ENCODE measurements around the gene PDSS2.

Gene PDSS2

DNA sequence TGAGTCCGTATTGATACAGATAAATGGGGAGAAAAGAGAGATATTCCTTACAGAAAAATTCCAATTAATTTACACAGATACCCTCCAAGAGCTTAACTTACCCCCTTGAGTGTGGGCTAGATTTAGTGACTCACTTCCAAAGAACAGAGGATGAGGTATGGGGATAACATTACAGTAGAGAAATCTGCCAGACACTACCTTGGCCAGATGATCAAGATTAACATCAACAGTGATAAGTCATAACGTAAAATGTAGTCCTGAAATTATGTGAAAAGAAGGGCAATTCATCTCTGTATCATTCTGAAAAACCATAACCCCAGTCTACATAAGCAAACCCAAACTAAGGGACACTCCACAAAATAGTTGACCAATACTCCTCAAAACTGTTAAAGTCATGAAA is 69.3 kb downstream of the PDSS2 start:
- H3K18ac ChIP-seq (ENCODE audit: low read length), result no peak overlapping the region
- H3K9ac ChIP-seq (ENCODE audit: low read depth, low read length, poor library complexity), result no peak overlapping the region
- H3K4me2 ChIP-seq (ENCODE audit: insufficient read depth, low read length, poor library complexity, severe bottlenecking), result no peak overlapping the region
- H2BK15ac ChIP-seq (ENCODE audit: low read length), result no peak overlapping the region
- peaks cover 3 to 7% of the 10 kb centered on the region in 2 donors for H3K9me3 ChIP-seq (replicated peaks in 1 of 2; ENCODE audit: control insufficient read depth in 2 of 2, insufficient read depth in 1 of 2, low read depth in 1 of 2, low read length in 2 of 2)
- no peaks in the 10 kb centered on the region for H3K27me3 ChIP-seq (ENCODE audit: control insufficient read depth in 3 of 3, insufficient read depth in 3 of 3, low read depth in 1 of 3, low read length in 3 of 3)
- H3K4me1 ChIP-seq (ENCODE audit: control insufficient read depth in 2 of 2, insufficient read depth in 1 of 2, low read depth in 1 of 2, low read length in 2 of 2), result no peaks in the 10 kb centered on the region
- H3K4ac ChIP-seq (ENCODE audit: low read length), result no peak overlapping the region
- no peak overlapping the region for H2BK120ac ChIP-seq (ENCODE audit: low read depth, low read length)
- H4K8ac ChIP-seq (ENCODE audit: low read depth, low read length), result no peak overlapping the region
- H2AFZ ChIP-seq (ENCODE audit: low read length), result no peak overlapping the region
- peaks cover 2% of the 10 kb centered on the region for H3K79me1 ChIP-seq (ENCODE audit: low read depth, low read length)
- no peak overlapping the region for H3K23ac ChIP-seq (ENCODE audit: low read depth, low read length, poor library complexity)
- no peak overlapping the region for H4K91ac ChIP-seq (ENCODE audit: low read depth, low read length, poor library complexity)
- no peak overlapping the region for H2AK5ac ChIP-seq (ENCODE audit: low read depth, low read length)
- no peak overlapping the region for H3K27ac ChIP-seq (replicated peaks; ENCODE audit: low read length)
- H2BK5ac ChIP-seq (ENCODE audit: low read length), result no peak overlapping the region
- no peak overlapping the region for H2BK12ac ChIP-seq (ENCODE audit: low read length)
- no peak overlapping the region for H3K4me3 ChIP-seq (ENCODE audit: low read length in 2 of 2)
- WGBS, 2 donors (ENCODE audit: extremely low coverage in 2 of 2, insufficient read length in 2 of 2, insufficient replicate concordance in 1 of 2), result no CpG with 5 or more reads among the region's 2 CpGs
- H3K14ac ChIP-seq (ENCODE audit: low read length), result no peak overlapping the region
- H3K36me3 ChIP-seq (replicated peaks in 1 of 2; ENCODE audit: control insufficient read depth in 2 of 2, insufficient read depth in 2 of 2, low read length in 2 of 2), result peaks cover 0 to 2% of the 10 kb centered on the region in 2 donors
- DNase-seq (ENCODE audit: low spot score), result no peak

DNA sequence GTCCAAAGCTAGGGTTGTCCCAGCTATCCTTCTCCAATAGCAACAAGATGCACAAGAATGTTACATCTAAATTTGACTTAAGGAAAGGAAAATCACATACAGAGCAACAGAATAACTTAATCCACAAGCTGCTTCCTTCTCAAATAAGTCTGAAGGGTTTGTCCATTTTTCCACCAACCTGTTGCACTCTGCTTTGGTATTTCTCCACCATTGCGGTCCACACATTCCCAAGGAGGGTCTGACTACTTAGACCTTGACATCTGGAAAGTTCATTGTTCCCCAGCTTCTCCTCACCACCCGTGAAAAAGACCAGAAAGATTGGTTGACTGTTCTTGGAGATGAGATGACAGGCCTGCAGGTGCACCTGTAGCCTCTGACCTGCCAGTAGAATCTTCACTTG is 72.5 kb downstream of the PDSS2 start:
- Histone ChIP-seq H3K4ac (ENCODE audit: low read length) (no peak overlapping the region), H3K36me3 (replicated peaks in 1 of 2; ENCODE audit: control insufficient read depth in 2 of 2, insufficient read depth in 2 of 2, low read length in 2 of 2) (no peaks in the 10 kb centered on the region), H3K79me1 (ENCODE audit: low read depth, low read length) (no peaks in the 10 kb centered on the region), H2BK15ac (ENCODE audit: low read length) (no peak overlapping the region), H3K9ac (ENCODE audit: low read depth, low read length, poor library complexity) (no peak overlapping the region), H3K14ac (ENCODE audit: low read length) (no peak overlapping the region), H3K27me3 (ENCODE audit: control insufficient read depth in 3 of 3, insufficient read depth in 3 of 3, low read depth in 1 of 3, low read length in 3 of 3) (no peaks in the 10 kb centered on the region), H4K8ac (ENCODE audit: low read depth, low read length) (no peak overlapping the region), H3K18ac (ENCODE audit: low read length) (no peak overlapping the region), H3K23ac (ENCODE audit: low read depth, low read length, poor library complexity) (no peak overlapping the region), H3K9me3 (replicated peaks in 1 of 2; ENCODE audit: control insufficient read depth in 2 of 2, insufficient read depth in 1 of 2, low read depth in 1 of 2, low read length in 2 of 2) (no peaks in the 10 kb centered on the region), H3K4me2 (ENCODE audit: insufficient read depth, low read length, poor library complexity, severe bottlenecking) (no peak overlapping the region), H2BK5ac (ENCODE audit: low read length) (no peak overlapping the region), H4K91ac (ENCODE audit: low read depth, low read length, poor library complexity) (no peak overlapping the region), H2AFZ (ENCODE audit: low read length) (no peak overlapping the region), H2BK12ac (ENCODE audit: low read length) (no peak overlapping the region), H3K4me1 (ENCODE audit: control insufficient read depth in 2 of 2, insufficient read depth in 1 of 2, low read depth in 1 of 2, low read length in 2 of 2) (no peaks in the 10 kb centered on the region), H3K4me3 (ENCODE audit: low read length in 2 of 2) (no peak overlapping the region), H3K27ac (replicated peaks; ENCODE audit: low read length) (no peak overlapping the region), H2AK5ac (ENCODE audit: low read depth, low read length) (no peak overlapping the region), H2BK120ac (ENCODE audit: low read depth, low read length) (no peak overlapping the region)
- DNase-seq (ENCODE audit: low spot score), result no peak
- no CpG with 5 or more reads among the region's 2 CpGs for WGBS, 2 donors (ENCODE audit: extremely low coverage in 2 of 2, insufficient read length in 2 of 2, insufficient replicate concordance in 1 of 2)

DNA sequence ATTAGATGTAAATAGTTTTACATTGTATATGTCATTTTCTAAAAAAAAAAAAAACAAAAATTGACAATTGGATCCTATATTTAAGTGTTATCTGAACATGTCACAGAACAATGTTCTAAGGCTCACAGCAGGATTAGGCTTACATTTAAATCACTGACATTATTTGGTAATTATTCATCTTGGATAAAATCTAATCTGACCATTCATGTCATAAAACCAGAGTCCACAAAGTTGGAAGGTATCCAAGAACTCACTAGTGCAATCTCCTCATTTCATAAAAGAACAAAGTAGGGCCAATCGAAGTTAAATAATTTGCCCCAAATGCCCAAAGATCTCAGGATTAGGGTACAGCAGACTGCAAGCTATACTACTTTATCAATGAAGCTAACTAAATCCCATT is 73.0 kb downstream of the PDSS2 start:
- H3K79me1 ChIP-seq (ENCODE audit: low read depth, low read length), result no peaks in the 10 kb centered on the region
- H3K23ac ChIP-seq (ENCODE audit: low read depth, low read length, poor library complexity), result no peak overlapping the region
- H4K8ac ChIP-seq (ENCODE audit: low read depth, low read length), result no peak overlapping the region
- H3K4me2 ChIP-seq (ENCODE audit: insufficient read depth, low read length, poor library complexity, severe bottlenecking), result no peak overlapping the region
- no peak overlapping the region for H3K4ac ChIP-seq (ENCODE audit: low read length)
- no peak overlapping the region for H3K18ac ChIP-seq (ENCODE audit: low read length)
- no peaks in the 10 kb centered on the region for H3K27me3 ChIP-seq (ENCODE audit: control insufficient read depth in 3 of 3, insufficient read depth in 3 of 3, low read depth in 1 of 3, low read length in 3 of 3)
- H2BK120ac ChIP-seq (ENCODE audit: low read depth, low read length), result no peak overlapping the region
- no peak overlapping the region for H3K9ac ChIP-seq (ENCODE audit: low read depth, low read length, poor library complexity)
- DNase-seq (ENCODE audit: low spot score), result no peak
- H3K4me3 ChIP-seq (ENCODE audit: low read length in 2 of 2), result no peak overlapping the region
- H3K4me1 ChIP-seq (ENCODE audit: control insufficient read depth in 2 of 2, insufficient read depth in 1 of 2, low read depth in 1 of 2, low read length in 2 of 2), result no peaks in the 10 kb centered on the region
- H2BK12ac ChIP-seq (ENCODE audit: low read length), result no peak overlapping the region
- H2AFZ ChIP-seq (ENCODE audit: low read length), result no peak overlapping the region
- H4K91ac ChIP-seq (ENCODE audit: low read depth, low read length, poor library complexity), result no peak overlapping the region
- H3K9me3 ChIP-seq (replicated peaks in 1 of 2; ENCODE audit: control insufficient read depth in 2 of 2, insufficient read depth in 1 of 2, low read depth in 1 of 2, low read length in 2 of 2), result no peaks in the 10 kb centered on the region
- H3K14ac ChIP-seq (ENCODE audit: low read length), result no peak overlapping the region
- H2BK15ac ChIP-seq (ENCODE audit: low read length), result no peak overlapping the region
- no peaks in the 10 kb centered on the region for H3K36me3 ChIP-seq (replicated peaks in 1 of 2; ENCODE audit: control insufficient read depth in 2 of 2, insufficient read depth in 2 of 2, low read length in 2 of 2)
- H2BK5ac ChIP-seq (ENCODE audit: low read length), result no peak overlapping the region
- no CpG with 5 or more reads among the region's 1 CpG for WGBS, 2 donors (ENCODE audit: extremely low coverage in 2 of 2, insufficient read length in 2 of 2, insufficient replicate concordance in 1 of 2)
- H2AK5ac ChIP-seq (ENCODE audit: low read depth, low read length), result no peak overlapping the region
- no peak overlapping the region for H3K27ac ChIP-seq (replicated peaks; ENCODE audit: low read length)

DNA sequence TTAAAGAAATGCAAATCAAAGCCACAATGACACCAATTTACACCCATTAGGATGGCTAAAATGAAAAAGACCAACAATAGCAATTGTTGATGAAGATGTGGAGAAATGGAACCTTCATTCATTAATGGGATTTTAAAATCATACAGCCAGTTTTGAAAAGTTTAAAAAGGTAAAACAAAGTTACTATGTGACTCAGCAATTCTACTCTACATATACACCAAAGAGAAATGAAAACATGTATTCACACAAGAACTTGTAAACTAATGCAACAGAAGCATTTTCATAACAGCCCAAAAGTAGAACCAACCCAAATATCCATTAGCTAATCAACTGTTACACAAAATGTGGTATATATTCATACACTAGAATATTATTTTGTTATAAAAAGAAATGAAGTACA is 75.7 kb downstream of the PDSS2 start:
- Histone ChIP-seq H3K9me3 (replicated peaks in 1 of 2; ENCODE audit: control insufficient read depth in 2 of 2, insufficient read depth in 1 of 2, low read depth in 1 of 2, low read length in 2 of 2) (peaks cover 2 to 7% of the 10 kb centered on the region in 2 donors), H3K4me2 (ENCODE audit: insufficient read depth, low read length, poor library complexity, severe bottlenecking) (no peak overlapping the region), H2AFZ (ENCODE audit: low read length) (no peak overlapping the region), H3K14ac (ENCODE audit: low read length) (no peak overlapping the region), H3K36me3 (replicated peaks in 1 of 2; ENCODE audit: control insufficient read depth in 2 of 2, insufficient read depth in 2 of 2, low read length in 2 of 2) (no peaks in the 10 kb centered on the region), H3K18ac (ENCODE audit: low read length) (no peak overlapping the region), H4K8ac (ENCODE audit: low read depth, low read length) (no peak overlapping the region), H3K79me1 (ENCODE audit: low read depth, low read length) (no peaks in the 10 kb centered on the region), H2BK15ac (ENCODE audit: low read length) (no peak overlapping the region), H2BK5ac (ENCODE audit: low read length) (no peak overlapping the region), H3K27ac (replicated peaks; ENCODE audit: low read length) (no peak overlapping the region), H3K27me3 (ENCODE audit: control insufficient read depth in 3 of 3, insufficient read depth in 3 of 3, low read depth in 1 of 3, low read length in 3 of 3) (no peaks in the 10 kb centered on the region), H3K4me1 (ENCODE audit: control insufficient read depth in 2 of 2, insufficient read depth in 1 of 2, low read depth in 1 of 2, low read length in 2 of 2) (no peaks in the 10 kb centered on the region), H4K91ac (ENCODE audit: low read depth, low read length, poor library complexity) (no peak overlapping the region), H2BK12ac (ENCODE audit: low read length) (no peak overlapping the region), H3K9ac (ENCODE audit: low read depth, low read length, poor library complexity) (no peak overlapping the region), H3K23ac (ENCODE audit: low read depth, low read length, poor library complexity) (no peak overlapping the region), H3K4me3 (ENCODE audit: low read length in 2 of 2) (no peak overlapping the region), H2AK5ac (ENCODE audit: low read depth, low read length) (no peak overlapping the region), H2BK120ac (ENCODE audit: low read depth, low read length) (no peak overlapping the region), H3K4ac (ENCODE audit: low read length) (no peak overlapping the region)
- no peak for DNase-seq (ENCODE audit: low spot score)

Measured in neuronal stem cell (in vitro differentiated cells).